Mesendoderm (in vitro differentiated cells): ENCODE results near the gene YLPM1.
"Not testable (repeated sequence)": the region's sequence is repeated elsewhere in the genome, so short reads cannot be mapped to it uniquely, and the experiment has no call there.

Experiments used
- DNase-seq: peaks from one replicate; pipeline ENCODE4 v3.0.0; 2013
- H2AK5ac ChIP-seq: 2 replicates; pipeline ENCODE4 v1.6.1; 2013; ENCODE audit warnings: low read length, inconsistent platforms
- H2BK120ac ChIP-seq: 2 replicates; pipeline ENCODE4 v1.6.1; 2013; ENCODE audit warnings: low read depth, mild to moderate bottlenecking, low read length, moderate library complexity, mixed read lengths
- H2BK15ac ChIP-seq: replicated peaks from 2 replicates; pipeline ENCODE4 v1.6.1; 2013; ENCODE audit warnings: low read depth, mild to moderate bottlenecking, moderate library complexity
- H2BK5ac ChIP-seq: 2 replicates; pipeline ENCODE4 v1.6.1; 2013; ENCODE audit warnings: low read length, inconsistent platforms
- H3K18ac ChIP-seq: 2 replicates; pipeline ENCODE4 v1.6.1; 2013; ENCODE audit warnings: mild to moderate bottlenecking, low read length, mixed read lengths
- H3K23ac ChIP-seq: one replicate; pipeline ENCODE4 v1.6.1; 2013; ENCODE audit warnings: low read length
- H3K27ac ChIP-seq: 2 replicates; pipeline ENCODE4 v1.5.1; 2013; ENCODE audit warnings: low read depth, mild to moderate bottlenecking, inconsistent platforms, low read length, moderate library complexity
- H3K27me3 ChIP-seq: 2 replicates; pipeline ENCODE4 v1.6.1; 2013; ENCODE audit warnings: low read length, control low read depth, mild to moderate bottlenecking, inconsistent platforms; ENCODE audit not compliant: insufficient read depth, poor library complexity
- H3K36me3 ChIP-seq: 2 replicates; pipeline ENCODE4 v1.6.1; 2013; ENCODE audit warnings: low read length, inconsistent platforms; ENCODE audit not compliant: control insufficient read depth, insufficient read depth
- H3K4ac ChIP-seq: one replicate; pipeline ENCODE4 v1.6.1; 2013; ENCODE audit warnings: low read depth, mild to moderate bottlenecking, low read length, moderate library complexity
- H3K4me1 ChIP-seq: 2 replicates; pipeline ENCODE4 v1.6.1; 2013; ENCODE audit warnings: low read depth, low read length, inconsistent platforms; ENCODE audit not compliant: control insufficient read depth
- H3K4me2 ChIP-seq: 2 replicates; pipeline ENCODE4 v1.6.1; 2013; ENCODE audit warnings: low read length
- H3K4me3 ChIP-seq: 2 replicates; pipeline ENCODE4 v1.5.1; 2013; ENCODE audit warnings: mild to moderate bottlenecking, low read length
- H3K56ac ChIP-seq: one replicate; pipeline ENCODE4 v1.6.1; 2013; ENCODE audit warnings: low read length
- H3K79me1 ChIP-seq: 2 replicates; pipeline ENCODE4 v1.6.1; 2013; ENCODE audit warnings: low read length, inconsistent platforms
- H3K79me2 ChIP-seq: 2 replicates; pipeline ENCODE4 v1.6.1; 2013; ENCODE audit warnings: mild to moderate bottlenecking, low read length; ENCODE audit not compliant: control insufficient read depth, insufficient read depth
- H3K9ac ChIP-seq: 2 replicates; pipeline ENCODE4 v1.6.1; 2013; ENCODE audit warnings: low read length, inconsistent platforms
- H4K5ac ChIP-seq: one replicate; pipeline ENCODE4 v1.6.1; 2013; ENCODE audit warnings: low read length
- H4K8ac ChIP-seq: one replicate; pipeline ENCODE4 v1.6.1; 2013; ENCODE audit warnings: low read depth, mild to moderate bottlenecking, control low read depth, low read length, moderate library complexity
- WGBS: extraction: QIAGEN DNeasy Blood & Tissue Kit; methylation state at CpG from one replicate; pipeline ENCODE4 v1.1.7; 2013; ENCODE audit warnings: low lambda C conversion rate, missing lambda C conversion rate; ENCODE audit not compliant: insufficient coverage; ENCODE audit errors: extremely low coverage; 5-methylcytosine and 5-hydroxymethylcytosine counted together

Gene YLPM1

GRCh38 chr14:74754899-74755298, 8.2 kb upstream of the YLPM1 start:
- no peak for DNase-seq
- Histone ChIP-seq H3K18ac (no peak overlapping the region), H3K27me3 (no peaks in the 10 kb centered on the region)

GRCh38 chr14:74756326-74756725, 6.8 kb upstream of the YLPM1 start:
- no peak overlapping the region for H3K4me2 ChIP-seq
- no peaks in the 10 kb centered on the region for H3K79me2 ChIP-seq
- no peaks in the 10 kb centered on the region for H3K4me1 ChIP-seq
- H3K4ac ChIP-seq: no peak overlapping the region
- no peak overlapping the region for H3K4me3 ChIP-seq
- H3K23ac ChIP-seq: no peak overlapping the region
- WGBS: no CpG with 5 or more reads among the region's 1 CpG
- no peak overlapping the region for H4K8ac ChIP-seq
- no peak overlapping the region for H2BK15ac ChIP-seq
- H3K27ac ChIP-seq: no peak overlapping the region
- H3K79me1 ChIP-seq: no peaks in the 10 kb centered on the region
- peak; percentile 57 for DNase-seq
- no peak overlapping the region for H2BK120ac ChIP-seq
- no peaks in the 10 kb centered on the region for H3K36me3 ChIP-seq
- H2AK5ac ChIP-seq: no peak overlapping the region
- no peak overlapping the region for H3K18ac ChIP-seq
- H4K5ac ChIP-seq: no peak overlapping the region
- H3K56ac ChIP-seq: no peak overlapping the region
- no peak overlapping the region for H3K9ac ChIP-seq
- H3K27me3 ChIP-seq: no peaks in the 10 kb centered on the region
- H2BK5ac ChIP-seq: no peak overlapping the region

More at GRCh38 chr14:74754899-74755298, 8.2 kb upstream of the YLPM1 start:
- Histone ChIP-seq H3K4me1 (no peaks in the 10 kb centered on the region), H3K56ac (no peak overlapping the region), H3K9ac (no peak overlapping the region), H3K4me2 (no peak overlapping the region), H4K5ac (no peak overlapping the region), H3K4me3 (no peak overlapping the region), H3K36me3 (no peaks in the 10 kb centered on the region), H2BK5ac (no peak overlapping the region), H2BK120ac (no peak overlapping the region), H3K79me2 (no peaks in the 10 kb centered on the region), H3K4ac (no peak overlapping the region), H3K23ac (no peak overlapping the region), H2AK5ac (no peak overlapping the region), H4K8ac (no peak overlapping the region), H2BK15ac (no peak overlapping the region), H3K27ac (no peak overlapping the region), H3K79me1 (no peaks in the 10 kb centered on the region)
- no CpG with 5 or more reads among the region's 7 CpGs for WGBS

- not testable (repeated sequence) for H3K79me1 ChIP-seq, H3K18ac ChIP-seq, H3K27me3 ChIP-seq, H3K36me3 ChIP-seq, H3K4me3 ChIP-seq, H3K9ac ChIP-seq, H2BK120ac ChIP-seq, H2BK15ac ChIP-seq, H4K5ac ChIP-seq, H3K4me1 ChIP-seq, H2BK5ac ChIP-seq, H2AK5ac ChIP-seq, H3K23ac ChIP-seq, H4K8ac ChIP-seq, H3K56ac ChIP-seq, H3K27ac ChIP-seq, DNase-seq, H3K4ac ChIP-seq, H3K79me2 ChIP-seq, H3K4me2 ChIP-seq
- no CpG with 5 or more reads among the region's 5 CpGs for WGBS
These were observed 4.6 kb upstream of the YLPM1 start for GRCh38 chr14:74758505-74758904.

GRCh38 chr14:74763803-74764531, 851 bp downstream of the YLPM1 start:
- H3K27me3 ChIP-seq: no peaks in the 10 kb centered on the region
- H3K79me1 ChIP-seq: no peaks in the 10 kb centered on the region
- H3K4ac ChIP-seq: peak overlapping the region; percentile 77
- H3K18ac ChIP-seq: peak overlapping the region; percentile 87
- peak overlapping the region; percentile 97 for H3K23ac ChIP-seq
- H3K27ac ChIP-seq: peak overlapping the region; percentile 3
- H4K8ac ChIP-seq: no peak overlapping the region
- H3K79me2 ChIP-seq: peaks cover 50% of the 10 kb centered on the region
- no CpG with 5 or more reads among the region's 19 CpGs for WGBS
- H3K4me3 ChIP-seq: peak overlapping the region; percentile 78
- no peaks in the 10 kb centered on the region for H3K36me3 ChIP-seq
- peak overlapping the region; percentile 91 for H3K9ac ChIP-seq
- H2BK120ac ChIP-seq: no peak overlapping the region
- H2AK5ac ChIP-seq: peak overlapping the region; percentile 51
- H4K5ac ChIP-seq: no peak overlapping the region
- peak overlapping the region; percentile 41 for H3K4me2 ChIP-seq
- no peak overlapping the region for H2BK5ac ChIP-seq
- DNase-seq: peak; percentile 53
- peak overlapping the region; percentile 97 for H3K56ac ChIP-seq
- H2BK15ac ChIP-seq: no peak overlapping the region
- H3K4me1 ChIP-seq: peaks cover 10% of the 10 kb centered on the region

GRCh38 chr14:74765721-74766120, 2.6 kb downstream of the YLPM1 start:
- Histone ChIP-seq H3K4me1 (peaks cover 10% of the 10 kb centered on the region), H3K9ac (peak overlapping the region; percentile 3), H3K4me3 (no peak overlapping the region), H3K79me1 (peaks cover 1% of the 10 kb centered on the region), H3K27me3 (no peaks in the 10 kb centered on the region), H3K27ac (no peak overlapping the region), H3K18ac (no peak overlapping the region), H4K5ac (no peak overlapping the region), H3K4me2 (peak overlapping the region; percentile 26), H3K36me3 (no peaks in the 10 kb centered on the region), H2AK5ac (no peak overlapping the region), H2BK5ac (no peak overlapping the region), H2BK15ac (no peak overlapping the region), H2BK120ac (no peak overlapping the region), H3K56ac (no peak overlapping the region), H4K8ac (no peak overlapping the region), H3K4ac (no peak overlapping the region), H3K79me2 (peaks cover 53% of the 10 kb centered on the region), H3K23ac (no peak overlapping the region)
- no peak for DNase-seq

GRCh38 chr14:74771399-74771798, 8.3 kb downstream of the YLPM1 start:
- peaks cover 49% of the 10 kb centered on the region for H3K79me2 ChIP-seq
- no peak overlapping the region for H3K23ac ChIP-seq
- H3K56ac ChIP-seq: no peak overlapping the region
- no peaks in the 10 kb centered on the region for H3K4me1 ChIP-seq
- H3K9ac ChIP-seq: no peak overlapping the region
- H2BK15ac ChIP-seq: no peak overlapping the region
- H2BK5ac ChIP-seq: no peak overlapping the region
- no CpG with 5 or more reads among the region's 5 CpGs for WGBS
- no peak overlapping the region for H3K4me2 ChIP-seq
- peaks cover 10% of the 10 kb centered on the region for H3K79me1 ChIP-seq
- no peak overlapping the region for H3K27ac ChIP-seq
- no peak overlapping the region for H2BK120ac ChIP-seq
- no peaks in the 10 kb centered on the region for H3K27me3 ChIP-seq
- peak; percentile 73 for DNase-seq
- no peak overlapping the region for H2AK5ac ChIP-seq
- no peak overlapping the region for H4K8ac ChIP-seq
- H3K18ac ChIP-seq: no peak overlapping the region
- no peak overlapping the region for H3K4ac ChIP-seq
- H3K4me3 ChIP-seq: no peak overlapping the region
- no peak overlapping the region for H4K5ac ChIP-seq
- no peaks in the 10 kb centered on the region for H3K36me3 ChIP-seq
